GM12865 (cell line): Measurements from ENCODE around the gene BRSK1.

Experiments
- DNase-seq: peaks from one replicate; pipeline ENCODE4 v3.0.0; 2010; ENCODE audit warnings: low read depth
- H3K4me3 ChIP-seq: 2 replicates; pipeline ENCODE4 v1.5.1; 2011; ENCODE audit warnings: mild to moderate bottlenecking, low read depth, low read length, control low read depth
- TF ChIP-seq, protein P1 (sequence below): IDR thresholded peaks from 2 replicates; pipeline ENCODE4 v1.5.1; 2011; ENCODE audit warnings: low read length, control low read depth, low read depth, inconsistent platforms; ENCODE audit not compliant: insufficient read depth; ENCODE audit errors: missing control alignments

BRSK1 gene

DNA sequence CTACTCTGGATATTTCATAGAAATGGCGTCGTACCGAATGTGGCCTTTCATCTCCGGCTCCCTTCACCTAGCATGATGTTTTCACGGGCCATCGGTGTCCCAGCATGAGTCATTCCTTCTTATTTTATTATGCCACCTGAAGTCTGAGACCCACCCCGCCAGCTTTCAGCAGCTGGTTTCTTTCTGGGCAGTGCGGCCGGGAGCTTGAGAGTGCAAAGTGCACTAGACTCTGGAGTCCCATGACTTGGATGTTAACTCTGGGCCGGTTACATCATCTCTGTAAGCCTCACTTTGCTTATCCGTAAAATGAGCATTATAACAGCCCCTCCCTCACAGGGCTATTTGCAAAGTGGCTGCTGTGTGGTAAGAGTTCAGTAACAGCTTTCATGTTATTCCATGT is 50.1 kb downstream of the BRSK1 start:
- no peak overlapping the region for H3K4me3 ChIP-seq
- no peak for DNase-seq
- TF ChIP-seq, protein P1, sequence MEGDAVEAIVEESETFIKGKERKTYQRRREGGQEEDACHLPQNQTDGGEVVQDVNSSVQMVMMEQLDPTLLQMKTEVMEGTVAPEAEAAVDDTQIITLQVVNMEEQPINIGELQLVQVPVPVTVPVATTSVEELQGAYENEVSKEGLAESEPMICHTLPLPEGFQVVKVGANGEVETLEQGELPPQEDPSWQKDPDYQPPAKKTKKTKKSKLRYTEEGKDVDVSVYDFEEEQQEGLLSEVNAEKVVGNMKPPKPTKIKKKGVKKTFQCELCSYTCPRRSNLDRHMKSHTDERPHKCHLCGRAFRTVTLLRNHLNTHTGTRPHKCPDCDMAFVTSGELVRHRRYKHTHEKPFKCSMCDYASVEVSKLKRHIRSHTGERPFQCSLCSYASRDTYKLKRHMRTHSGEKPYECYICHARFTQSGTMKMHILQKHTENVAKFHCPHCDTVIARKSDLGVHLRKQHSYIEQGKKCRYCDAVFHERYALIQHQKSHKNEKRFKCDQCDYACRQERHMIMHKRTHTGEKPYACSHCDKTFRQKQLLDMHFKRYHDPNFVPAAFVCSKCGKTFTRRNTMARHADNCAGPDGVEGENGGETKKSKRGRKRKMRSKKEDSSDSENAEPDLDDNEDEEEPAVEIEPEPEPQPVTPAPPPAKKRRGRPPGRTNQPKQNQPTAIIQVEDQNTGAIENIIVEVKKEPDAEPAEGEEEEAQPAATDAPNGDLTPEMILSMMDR, result no peak

DNA sequence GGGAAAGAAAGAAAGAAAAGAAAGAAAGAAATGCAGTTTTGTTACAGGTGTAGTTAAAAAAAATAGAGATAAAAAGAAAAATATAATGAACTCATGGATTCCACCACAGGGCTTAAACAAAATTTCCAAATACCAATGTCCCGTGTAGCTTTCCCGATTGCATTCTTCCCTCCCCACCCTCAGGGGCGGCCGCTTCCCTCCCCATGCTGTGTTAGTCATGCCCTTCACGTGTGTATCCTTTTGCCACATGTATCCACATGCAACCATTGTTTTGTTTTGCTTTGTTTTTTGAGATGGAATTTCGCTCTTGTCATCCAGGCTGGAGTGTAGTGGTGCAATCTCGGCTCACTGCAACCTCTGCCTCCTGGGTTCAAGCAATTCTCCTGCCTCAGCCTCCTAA is 52.3 kb downstream of the BRSK1 start:
- no peak overlapping the region for H3K4me3 ChIP-seq
- no peak for DNase-seq
- TF ChIP-seq, protein P1, result no peak

DNA sequence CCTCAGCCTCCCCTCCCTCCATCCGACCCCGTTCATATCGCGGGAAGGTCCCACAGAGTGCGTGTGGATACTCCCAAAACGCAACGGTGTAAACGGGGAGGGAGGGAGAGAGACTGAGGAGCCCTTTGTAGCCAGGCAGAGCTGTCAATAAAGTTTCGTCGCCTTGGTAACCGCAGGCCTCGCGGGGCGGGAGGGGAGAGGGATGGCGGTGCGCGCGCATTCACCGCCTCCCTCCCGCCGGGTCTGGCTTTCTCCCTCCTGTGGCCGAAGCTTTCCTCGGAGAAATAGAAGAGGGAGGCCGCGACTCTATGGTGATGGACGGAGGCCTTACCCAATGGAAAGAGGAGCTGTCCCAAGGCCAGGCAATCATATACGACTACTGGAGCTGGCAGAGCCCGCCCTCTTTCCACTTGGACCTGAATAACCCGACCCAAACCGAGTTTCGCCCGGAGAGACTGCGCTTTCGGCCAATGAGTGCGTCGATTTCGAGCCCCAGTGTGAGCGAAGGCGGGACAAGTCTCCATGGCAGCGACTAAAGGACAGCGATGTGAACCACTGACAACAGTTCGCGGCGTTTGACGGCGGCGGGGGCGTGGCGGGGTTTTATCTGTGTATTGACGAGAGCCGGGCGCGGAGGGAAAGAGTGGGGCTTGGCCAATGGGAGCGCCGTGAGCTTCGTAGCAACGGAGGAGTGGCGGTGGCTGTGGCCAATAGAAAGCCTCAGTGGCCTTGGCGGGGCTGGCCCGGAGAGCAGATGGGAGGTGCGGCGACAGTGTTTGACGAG is 55.5 kb downstream of the BRSK1 start, which contains the start of gene KMT5C:
TSS of gene KMT5C (plus strand) at position 772 of the 784 bp plus-strand sequence. CDS start 2,061 bp downstream, outside the sequence.
- DNase-seq, result peak; percentile 100
- TF ChIP-seq, protein P1, result no peak

DNA sequence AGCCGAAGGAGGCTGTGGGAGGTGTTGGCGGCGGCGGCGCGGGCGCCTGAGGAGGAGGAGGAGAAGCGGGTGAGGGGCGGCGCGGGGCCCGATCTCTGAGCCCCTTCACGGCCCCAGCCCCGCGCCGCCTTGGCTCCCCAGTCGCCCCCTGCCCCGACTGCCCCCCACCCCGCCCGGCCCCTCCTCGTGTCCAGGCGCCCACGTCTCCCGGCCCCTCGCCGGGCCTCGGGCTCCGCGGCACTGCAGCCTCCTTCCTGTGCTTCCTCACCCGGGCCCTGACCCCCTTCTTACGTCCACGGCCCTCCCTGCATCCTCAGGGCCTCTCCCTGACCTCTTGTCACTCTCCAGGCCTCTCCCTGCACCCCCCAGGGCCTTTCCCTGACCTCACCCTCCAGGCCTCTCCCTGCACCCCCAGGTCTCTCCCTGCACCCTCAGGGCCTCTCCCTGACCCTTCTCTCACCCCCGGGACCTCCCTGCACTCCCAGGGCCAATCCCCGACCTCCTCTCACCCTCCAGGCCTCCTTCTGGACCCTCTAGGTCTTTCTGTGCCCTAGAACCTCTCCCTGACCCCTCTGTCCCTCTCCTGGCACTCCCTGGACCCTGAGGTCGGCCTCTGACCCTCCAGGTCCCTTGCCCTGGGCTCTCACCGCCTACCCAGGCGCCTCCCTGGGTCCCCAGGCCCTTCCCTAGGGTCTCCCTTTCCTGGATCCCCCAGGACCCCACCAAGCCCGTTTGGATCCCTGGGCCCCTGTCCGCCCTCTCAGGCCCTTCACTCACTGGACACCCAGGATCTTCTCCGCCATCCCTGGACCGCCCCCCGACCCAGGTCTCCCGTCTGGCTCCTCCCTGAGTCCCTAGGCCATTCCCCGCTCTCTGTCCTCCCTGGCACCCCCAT is 56.3 kb downstream of the BRSK1 start:
- TF ChIP-seq, protein P1, result no peak
- peak overlapping the region; percentile 95 for H3K4me3 ChIP-seq
- peak; percentile 39 for DNase-seq

More for the DNA sequence above, 55.5 kb downstream of the BRSK1 start, which contains the start of gene KMT5C:
- H3K4me3 ChIP-seq, result peak within 1 kb of the TSS; percentile 95

DNA sequence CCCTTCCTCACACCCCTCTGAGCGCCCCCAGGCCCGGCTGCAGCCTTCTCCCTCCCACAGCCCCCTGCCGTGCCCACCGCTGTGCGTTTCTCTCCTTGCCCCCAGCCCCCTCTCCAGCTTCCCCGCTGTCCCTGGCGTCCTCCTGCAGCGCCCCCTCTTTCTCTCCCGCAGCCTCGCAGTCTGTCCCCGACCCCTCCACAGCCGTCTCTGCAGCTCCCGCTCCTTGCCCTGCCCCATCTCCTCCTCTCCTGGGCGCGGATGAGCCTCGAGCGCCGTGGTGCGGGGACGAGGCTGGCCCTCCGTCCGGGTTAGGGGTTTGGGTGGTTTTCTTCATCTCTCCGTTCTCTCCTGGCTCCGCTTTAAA is 57.0 kb downstream of the BRSK1 start:
- H3K4me3 ChIP-seq, result peak overlapping the region; percentile 95
- no peak for DNase-seq
- TF ChIP-seq, protein P1, result peak; percentile 14

DNA sequence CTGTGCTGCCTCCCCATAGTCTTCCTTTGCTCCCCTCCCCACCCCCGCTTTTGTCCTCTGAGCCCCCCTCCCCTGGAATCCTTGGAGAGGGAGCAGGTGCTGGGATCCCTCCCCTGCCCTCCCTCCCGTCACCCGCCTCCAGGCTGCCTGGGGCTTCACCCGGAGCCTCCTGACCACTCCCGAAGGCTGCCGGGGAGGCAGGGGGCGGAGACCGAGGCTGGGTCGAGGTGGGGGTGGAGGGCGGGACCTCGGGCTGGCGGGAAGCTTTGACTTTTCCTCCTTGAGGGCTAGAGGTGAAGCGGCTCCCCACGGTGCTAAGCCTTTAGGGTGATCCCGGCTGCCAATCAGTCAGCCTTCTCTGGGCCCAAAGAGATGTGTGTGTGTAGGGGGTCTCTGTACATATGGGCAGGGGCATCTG is 57.4 kb downstream of the BRSK1 start:
- TF ChIP-seq, protein P1, result no peak
- DNase-seq, result peak; percentile 77
- peak overlapping the region; percentile 95 for H3K4me3 ChIP-seq
